Neutrophil (primary cell): Measurements from ENCODE around the gene PIK3R6.

Experiments used
- H3K27ac ChIP-seq: fragments of 200-600 bp; sonication (generic); 2 replicates; pipeline ENCODE4 v1.5.1; 2016; ENCODE audit warnings: mild to moderate bottlenecking, moderate library complexity
- H3K27me3 ChIP-seq: fragments of 200-600 bp; sonication (generic); 2 replicates; pipeline ENCODE4 v1.6.0; 2016; ENCODE audit warnings: mild to moderate bottlenecking
- H3K36me3 ChIP-seq: fragments of 200-600 bp; sonication (generic); 2 replicates; pipeline ENCODE4 v1.5.1; 2017
- H3K4me1 ChIP-seq, 2 experiments: fragments of 200-600 bp in 1 of 2; sonication (generic) in 1 of 2; 1 replicate in 1 of 2; 2 replicates in 1 of 2; pipeline versions ENCODE4 v1.5.1 to v1.6.1; 2013 to 2016; ENCODE audit warnings: low read depth in 1 of 2, low read length in 1 of 2, mild to moderate bottlenecking in 1 of 2, moderate library complexity in 1 of 2; ENCODE audit not compliant: control insufficient read depth in 1 of 2, insufficient read depth in 1 of 2
- H3K4me3 ChIP-seq, 2 experiments: fragments of 200-600 bp in 1 of 2; sonication (generic) in 1 of 2; 1 replicate in 1 of 2; 2 replicates in 1 of 2; pipeline ENCODE4 v1.5.1; 2013 to 2016; ENCODE audit warnings: low read depth in 1 of 2, low read length in 1 of 2, mild to moderate bottlenecking in 1 of 2, moderate library complexity in 1 of 2
- H3K9me3 ChIP-seq: fragments of 200-600 bp; sonication (generic); 2 replicates; pipeline ENCODE4 v1.5.1; 2016
- TF ChIP-seq, protein P1 (sequence below): fragments of 200-600 bp; sonication (generic); IDR thresholded peaks from 2 replicates; pipeline ENCODE4 v1.5.1; 2016; ENCODE audit warnings: antibody characterized with exemption

PIK3R6 gene

DNA sequence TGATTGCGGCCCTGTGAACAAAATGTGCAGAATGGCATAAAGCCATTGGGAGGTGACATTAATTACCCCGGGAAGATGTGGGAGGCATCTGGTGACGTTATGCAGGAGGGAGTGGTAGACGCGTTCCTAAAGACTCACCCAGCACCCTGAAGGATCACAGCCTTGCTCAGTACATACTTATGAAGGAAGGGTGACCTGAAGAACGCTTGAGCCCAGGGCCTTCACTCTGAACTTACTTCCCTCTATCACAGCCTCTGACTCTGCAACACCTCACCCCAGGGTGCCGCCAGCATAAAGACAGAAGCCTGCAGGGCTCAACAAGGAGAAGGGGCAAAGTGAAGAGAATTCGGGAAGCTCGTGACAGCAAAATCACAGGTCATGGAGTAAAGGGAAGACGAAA is 77.7 kb downstream of the PIK3R6 start:
- no peaks in the 10 kb centered on the region for H3K9me3 ChIP-seq
- no peaks in the 10 kb centered on the region for H3K27me3 ChIP-seq
- H3K4me1 ChIP-seq: peaks cover 63 to 67% of the 10 kb centered on the region in 2 experiments
- H3K4me3 ChIP-seq: no peak overlapping the region
- H3K36me3 ChIP-seq: no peaks in the 10 kb centered on the region
- TF ChIP-seq, protein P1, sequence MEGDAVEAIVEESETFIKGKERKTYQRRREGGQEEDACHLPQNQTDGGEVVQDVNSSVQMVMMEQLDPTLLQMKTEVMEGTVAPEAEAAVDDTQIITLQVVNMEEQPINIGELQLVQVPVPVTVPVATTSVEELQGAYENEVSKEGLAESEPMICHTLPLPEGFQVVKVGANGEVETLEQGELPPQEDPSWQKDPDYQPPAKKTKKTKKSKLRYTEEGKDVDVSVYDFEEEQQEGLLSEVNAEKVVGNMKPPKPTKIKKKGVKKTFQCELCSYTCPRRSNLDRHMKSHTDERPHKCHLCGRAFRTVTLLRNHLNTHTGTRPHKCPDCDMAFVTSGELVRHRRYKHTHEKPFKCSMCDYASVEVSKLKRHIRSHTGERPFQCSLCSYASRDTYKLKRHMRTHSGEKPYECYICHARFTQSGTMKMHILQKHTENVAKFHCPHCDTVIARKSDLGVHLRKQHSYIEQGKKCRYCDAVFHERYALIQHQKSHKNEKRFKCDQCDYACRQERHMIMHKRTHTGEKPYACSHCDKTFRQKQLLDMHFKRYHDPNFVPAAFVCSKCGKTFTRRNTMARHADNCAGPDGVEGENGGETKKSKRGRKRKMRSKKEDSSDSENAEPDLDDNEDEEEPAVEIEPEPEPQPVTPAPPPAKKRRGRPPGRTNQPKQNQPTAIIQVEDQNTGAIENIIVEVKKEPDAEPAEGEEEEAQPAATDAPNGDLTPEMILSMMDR: no peak
- H3K27ac ChIP-seq: peak overlapping the region; percentile 61

DNA sequence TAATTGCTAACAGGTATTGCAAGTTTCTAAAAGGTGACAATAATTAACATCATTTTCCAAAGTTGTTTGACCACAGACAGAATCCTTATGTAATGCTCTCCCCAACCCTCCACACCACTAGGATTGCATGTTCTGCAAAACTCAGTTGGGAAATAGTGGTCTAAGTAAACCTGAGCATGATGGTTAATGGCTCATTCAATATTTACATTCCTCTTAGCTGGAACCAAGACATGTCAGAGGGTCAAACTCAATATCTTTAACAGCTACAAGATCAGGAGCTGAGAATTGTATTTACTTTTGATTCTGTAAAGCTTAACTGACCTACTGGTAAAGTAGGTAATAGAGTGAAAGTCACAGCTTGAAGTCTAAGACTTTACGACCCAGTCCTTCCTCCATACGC is 78.5 kb downstream of the PIK3R6 start:
- TF ChIP-seq, protein P1: no peak
- Histone ChIP-seq H3K27ac (peak overlapping the region; percentile 61), H3K4me3 (no peak overlapping the region)

DNA sequence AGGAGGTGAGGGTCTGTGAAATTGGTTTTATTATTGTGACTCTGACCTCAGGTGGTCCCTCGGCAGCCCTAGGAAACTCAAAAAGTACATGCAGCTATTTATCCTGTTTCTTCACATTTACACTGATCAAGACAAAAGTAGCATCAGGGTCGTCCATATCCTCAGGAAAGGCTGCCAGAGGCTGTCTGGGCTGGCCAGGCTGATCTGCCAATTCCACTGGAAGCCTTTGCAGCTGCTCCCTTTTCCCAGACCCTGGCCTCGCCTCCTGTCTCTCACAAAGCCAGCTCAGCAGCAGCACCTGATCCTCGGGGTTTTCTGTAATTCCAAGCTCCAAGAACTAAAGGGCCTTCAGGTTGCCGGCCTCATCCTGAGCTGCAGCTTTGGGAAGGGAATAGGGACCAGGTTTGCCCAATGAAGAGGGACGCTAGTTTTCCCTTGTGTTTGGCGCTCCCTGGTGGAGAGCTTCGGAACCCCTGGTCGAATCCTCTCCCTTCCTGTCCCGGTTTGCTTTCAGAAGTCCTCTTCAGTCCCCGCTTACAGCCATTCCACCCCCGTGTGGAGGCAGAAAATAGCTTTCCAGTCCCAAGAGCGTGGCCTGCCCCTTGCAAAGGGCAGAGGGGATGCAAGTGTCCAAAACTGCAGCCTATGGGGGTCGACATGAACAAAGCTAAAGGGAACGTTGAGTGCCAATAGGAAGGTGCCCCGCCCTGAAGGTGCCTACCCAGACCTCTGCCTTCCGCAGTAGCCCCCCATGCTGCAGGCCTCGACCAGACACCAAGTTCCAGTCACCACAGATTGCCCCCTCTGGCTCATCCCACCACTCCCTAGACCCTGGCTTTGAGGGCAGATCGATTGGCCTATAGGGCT is 81.7 kb downstream of the PIK3R6 start:
- H3K4me1 ChIP-seq: peaks cover 29 to 33% of the 10 kb centered on the region in 2 experiments
- H3K9me3 ChIP-seq: no peaks in the 10 kb centered on the region
- TF ChIP-seq, protein P1: peak; percentile 84
- no peak overlapping the region for H3K4me3 ChIP-seq
- no peak overlapping the region for H3K27ac ChIP-seq
- no peaks in the 10 kb centered on the region for H3K36me3 ChIP-seq
- no peaks in the 10 kb centered on the region for H3K27me3 ChIP-seq

More for the DNA sequence above, 78.5 kb downstream of the PIK3R6 start:
- Histone ChIP-seq H3K27me3 (no peaks in the 10 kb centered on the region), H3K36me3 (no peaks in the 10 kb centered on the region), H3K4me1 (peaks cover 56 to 59% of the 10 kb centered on the region in 2 experiments), H3K9me3 (no peaks in the 10 kb centered on the region)

DNA sequence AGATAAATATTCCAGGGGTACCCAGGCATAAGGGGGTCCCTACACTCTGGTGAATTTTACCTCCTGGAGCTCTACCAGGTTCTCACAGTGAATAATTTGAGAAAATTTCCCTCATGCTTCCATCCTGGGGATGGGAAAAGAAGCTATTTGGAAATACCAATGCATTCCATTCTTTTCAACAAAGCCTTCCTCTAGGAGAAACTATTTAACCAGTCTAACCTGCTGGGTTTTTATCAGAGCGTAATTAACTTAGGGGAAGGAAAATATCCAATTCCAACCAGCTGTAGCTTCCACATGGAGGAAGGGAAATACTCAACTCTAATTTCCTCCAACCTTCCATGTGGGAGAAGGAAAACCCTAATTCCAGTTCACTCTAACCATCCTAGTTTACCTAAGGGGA is 85.3 kb downstream of the PIK3R6 start:
- H3K9me3 ChIP-seq: no peaks in the 10 kb centered on the region
- TF ChIP-seq, protein P1: no peak
- H3K4me1 ChIP-seq: peaks cover 4 to 15% of the 10 kb centered on the region in 2 experiments
- no peaks in the 10 kb centered on the region for H3K36me3 ChIP-seq
- H3K27me3 ChIP-seq: no peaks in the 10 kb centered on the region
- H3K4me3 ChIP-seq: no peak overlapping the region
- no peak overlapping the region for H3K27ac ChIP-seq

DNA sequence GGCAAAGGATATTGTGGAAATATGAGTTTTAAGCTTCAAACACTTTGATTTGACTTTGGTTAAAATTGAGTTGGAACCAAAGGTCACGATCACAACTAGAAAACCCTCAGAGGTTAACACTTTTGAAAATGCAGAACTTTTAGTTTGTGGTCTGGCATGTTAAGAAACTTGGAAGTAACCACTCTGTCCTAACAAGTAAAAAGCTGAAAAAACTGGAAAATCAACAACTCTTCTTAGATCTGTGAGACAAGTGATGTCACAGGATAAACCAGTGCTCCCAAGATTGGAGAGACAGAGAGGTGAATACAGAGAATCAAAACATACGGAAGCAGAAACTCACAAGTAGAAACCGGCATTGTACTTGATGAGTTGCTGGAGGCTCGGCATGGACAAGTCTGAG is 85.7 kb downstream of the PIK3R6 start:
- TF ChIP-seq, protein P1: no peak
- Histone ChIP-seq H3K27ac (no peak overlapping the region), H3K4me1 (peaks cover 8 to 19% of the 10 kb centered on the region in 2 experiments), H3K9me3 (no peaks in the 10 kb centered on the region), H3K27me3 (no peaks in the 10 kb centered on the region), H3K36me3 (no peaks in the 10 kb centered on the region), H3K4me3 (no peak overlapping the region)
